ENCODE data around the gene NPAS3. TPM values are rescaled to one million over a fixed set of nuclear protein-coding genes. Genes with fewer than 3 reads are reported as not detected.

Gene NPAS3
- total RNA-seq, 1 donor from 2014 or later: not detected

DNA sequence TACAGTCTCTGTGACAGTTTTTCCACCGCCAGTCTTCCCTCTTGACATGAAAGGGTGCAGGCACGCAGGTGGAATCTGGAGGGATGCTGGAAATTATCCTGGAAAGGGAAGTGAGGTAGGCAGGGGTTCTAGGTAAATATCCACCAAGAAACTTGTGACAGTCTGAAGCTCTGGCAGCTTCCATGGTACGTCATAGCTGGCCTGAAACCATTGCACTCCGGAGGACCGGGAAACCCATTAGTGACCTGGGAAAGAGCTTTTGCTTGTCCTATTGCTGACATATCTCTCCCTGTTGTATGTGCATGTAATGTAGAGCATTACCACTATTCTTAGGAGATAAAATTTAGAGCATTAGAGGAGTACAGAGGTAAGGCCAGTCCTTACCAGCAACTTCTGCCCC, 736.2 kb downstream of the NPAS3 start:
- H3K4me3 Mint-ChIP-seq: no peak overlapping the region
- Histone ChIP-seq H3K9me3 (ENCODE audit: low read depth) (no peaks in the 10 kb centered on the region), H2AFZ (replicated peaks) (no peak overlapping the region), H3K36me3 (no peaks in the 10 kb centered on the region), H3K27me3 (no peaks in the 10 kb centered on the region), H3K9ac (no peak overlapping the region), H4K20me1 (ENCODE audit: low read depth) (no peaks in the 10 kb centered on the region), H3K79me2 (ENCODE audit: low read depth) (no peaks in the 10 kb centered on the region), H3F3A (ENCODE audit: low read depth) (no peaks in the 10 kb centered on the region), H3K27ac (no peak overlapping the region), H3K4me2 (no peak overlapping the region), H3K4me3 (no peak overlapping the region), H3K4me1 (peaks cover 9% of the 10 kb centered on the region)
- peaks cover 38% of the 10 kb centered on the region for H3K4me1 Mint-ChIP-seq
- H3K36me3 Mint-ChIP-seq: peaks cover 7% of the 10 kb centered on the region
- no peak overlapping the region for H3K27ac Mint-ChIP-seq
- DNase-seq (ENCODE audit: low spot score): no peak
- H3K27me3 Mint-ChIP-seq (ENCODE audit: insufficient read depth, low read depth): peaks cover 5% of the 10 kb centered on the region
- TF ChIP-seq EZH2 (IDR thresholded peaks at IDR 0.05): no peak
- H3K9me3 Mint-ChIP-seq: no peaks in the 10 kb centered on the region

GRCh38 chr14:33675415-33676130, 736.9 kb downstream of the NPAS3 start:
- no peak overlapping the region for H3K27ac ChIP-seq
- no peaks in the 10 kb centered on the region for H3K9me3 ChIP-seq (ENCODE audit: low read depth)
- H3K4me2 ChIP-seq: no peak overlapping the region

DNA sequence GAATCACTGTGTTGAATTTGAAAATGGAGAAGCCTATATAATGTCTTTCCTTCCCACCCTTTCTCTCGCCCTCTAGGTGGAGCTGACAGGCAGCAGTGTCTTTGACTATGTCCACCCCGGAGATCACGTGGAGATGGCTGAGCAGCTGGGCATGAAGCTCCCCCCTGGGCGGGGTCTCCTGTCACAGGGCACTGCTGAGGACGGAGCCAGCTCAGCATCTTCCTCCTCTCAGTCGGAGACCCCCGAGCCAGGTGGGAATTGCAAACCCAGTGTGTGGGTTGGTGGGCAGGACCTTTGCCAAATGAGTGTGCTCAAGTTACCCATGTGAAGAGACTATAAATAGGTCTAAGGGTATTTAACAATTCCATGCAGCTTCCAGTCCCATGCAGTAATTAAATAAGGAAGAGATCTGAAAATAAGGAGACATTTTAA, 737.5 kb downstream of the NPAS3 start:
- H3K27ac Mint-ChIP-seq: no peak overlapping the region
- H3K9me3 Mint-ChIP-seq: no peaks in the 10 kb centered on the region
- H2AFZ ChIP-seq (replicated peaks): no peak overlapping the region
- H3K4me3 ChIP-seq: no peak overlapping the region
- no peak overlapping the region for H3K27ac ChIP-seq
- peaks cover 11% of the 10 kb centered on the region for H3K4me1 ChIP-seq
- no peak overlapping the region for H3K4me3 Mint-ChIP-seq
- DNase-seq (ENCODE audit: low spot score): peak; percentile 80
- no peaks in the 10 kb centered on the region for H3K79me2 ChIP-seq (ENCODE audit: low read depth)
- peaks cover 5% of the 10 kb centered on the region for H3K27me3 Mint-ChIP-seq (ENCODE audit: insufficient read depth, low read depth)
- no peaks in the 10 kb centered on the region for H3K36me3 ChIP-seq
- peaks cover 7% of the 10 kb centered on the region for H3K36me3 Mint-ChIP-seq
- peak; percentile 65 for TF ChIP-seq CTCF (IDR thresholded peaks at IDR 0.05)
- TF ChIP-seq EZH2 (IDR thresholded peaks at IDR 0.05): no peak
- TF ChIP-seq EZH2phosphoT487 (IDR thresholded peaks at IDR 0.05): no peak
- H3K4me1 Mint-ChIP-seq: peaks cover 34% of the 10 kb centered on the region
- H4K20me1 ChIP-seq (ENCODE audit: low read depth): no peaks in the 10 kb centered on the region
- H3K9me3 ChIP-seq (ENCODE audit: low read depth): no peaks in the 10 kb centered on the region
- H3K27me3 ChIP-seq: no peaks in the 10 kb centered on the region
- H3K9ac ChIP-seq: no peak overlapping the region
- H3K4me2 ChIP-seq: peak overlapping the region; percentile 10
- H3F3A ChIP-seq (ENCODE audit: low read depth): no peaks in the 10 kb centered on the region

More at GRCh38 chr14:33675415-33676130, 736.9 kb downstream of the NPAS3 start:
- Mint-ChIP-seq H3K36me3 (peaks cover 7% of the 10 kb centered on the region), H3K4me3 (no peak overlapping the region), H3K9me3 (no peaks in the 10 kb centered on the region), H3K4me1 (peaks cover 38% of the 10 kb centered on the region), H3K27ac (no peak overlapping the region), H3K27me3 (ENCODE audit: insufficient read depth, low read depth) (peaks cover 5% of the 10 kb centered on the region)
- Histone ChIP-seq H4K20me1 (ENCODE audit: low read depth) (no peaks in the 10 kb centered on the region), H3F3A (ENCODE audit: low read depth) (no peaks in the 10 kb centered on the region), H3K4me1 (peaks cover 11% of the 10 kb centered on the region), H2AFZ (replicated peaks) (no peak overlapping the region), H3K36me3 (no peaks in the 10 kb centered on the region), H3K27me3 (no peaks in the 10 kb centered on the region), H3K79me2 (ENCODE audit: low read depth) (no peaks in the 10 kb centered on the region), H3K9ac (no peak overlapping the region), H3K4me3 (no peak overlapping the region)
- TF ChIP-seq EZH2 (IDR thresholded peaks at IDR 0.05) (no peak), CTCF (IDR thresholded peaks at IDR 0.05) (no peak), EZH2phosphoT487 (IDR thresholded peaks at IDR 0.05) (no peak)
- no peak for DNase-seq (ENCODE audit: low spot score)

DNA sequence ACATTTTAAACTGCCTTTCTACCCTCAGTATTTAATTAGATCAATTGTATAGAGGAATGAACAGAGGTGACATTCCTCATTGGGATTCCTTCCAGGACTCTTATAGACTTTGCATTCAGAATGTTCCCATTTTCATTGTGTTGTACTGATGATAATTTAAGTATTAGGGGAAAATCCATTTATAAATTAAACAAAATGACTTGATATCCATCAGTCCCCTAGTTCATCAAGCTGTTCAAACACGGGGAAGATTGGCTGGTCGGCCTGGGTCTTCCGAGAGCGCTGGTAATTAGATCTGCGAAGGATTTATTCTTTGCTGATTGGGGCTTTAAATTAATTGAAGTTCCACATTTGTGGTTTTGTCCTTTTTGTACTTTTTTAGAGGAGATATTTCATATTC, 738.2 kb downstream of the NPAS3 start:
- no peak for DNase-seq (ENCODE audit: low spot score)
- Mint-ChIP-seq H3K4me1 (peaks cover 28% of the 10 kb centered on the region), H3K27me3 (ENCODE audit: insufficient read depth, low read depth) (peaks cover 5% of the 10 kb centered on the region), H3K4me3 (no peak overlapping the region), H3K9me3 (no peaks in the 10 kb centered on the region), H3K27ac (no peak overlapping the region), H3K36me3 (peaks cover 7% of the 10 kb centered on the region)
- H3K36me3 ChIP-seq: no peaks in the 10 kb centered on the region
- H3K4me3 ChIP-seq: no peak overlapping the region
- TF ChIP-seq EZH2 (IDR thresholded peaks at IDR 0.05): no peak
- TF ChIP-seq EZH2phosphoT487 (IDR thresholded peaks at IDR 0.05): no peak
- TF ChIP-seq CTCF (IDR thresholded peaks at IDR 0.05): no peak
- no peak overlapping the region for H3K4me2 ChIP-seq
- H4K20me1 ChIP-seq (ENCODE audit: low read depth): no peaks in the 10 kb centered on the region
- H3K27ac ChIP-seq: no peak overlapping the region
- no peaks in the 10 kb centered on the region for H3K9me3 ChIP-seq (ENCODE audit: low read depth)
- H2AFZ ChIP-seq (replicated peaks): no peak overlapping the region
- H3K79me2 ChIP-seq (ENCODE audit: low read depth): no peaks in the 10 kb centered on the region
- H3K27me3 ChIP-seq: no peaks in the 10 kb centered on the region
- H3K4me1 ChIP-seq: peaks cover 11% of the 10 kb centered on the region
- no peak overlapping the region for H3K9ac ChIP-seq
- no peaks in the 10 kb centered on the region for H3F3A ChIP-seq (ENCODE audit: low read depth)
